Esophagus muscularis mucosa (tissue), 3 donors: Measurements from ENCODE around the gene LONP1.

Experiments
- CTCF ChIP-seq, 3 experiments: fragments of 200-600 bp in 2 of 3; fragments of 450-650 bp in 1 of 3; sonication (generic) in 2 of 3; IDR thresholded peaks; one replicate each; pipeline ENCODE4 v1.5.1; 2017 to 2019; ENCODE audit warnings: antibody characterized with exemption in 3 of 3, mild to moderate bottlenecking in 2 of 3, moderate library complexity in 1 of 3
- POLR2A ChIP-seq: fragments of 450-650 bp; IDR thresholded peaks from one replicate; pipeline ENCODE4 v1.6.1; 2017; ENCODE audit warnings: antibody characterized with exemption, moderate library complexity, mild to moderate bottlenecking, low read depth
- POLR2AphosphoS5 ChIP-seq, 2 donors: sonication (generic); formaldehyde crosslinking; IDR thresholded peaks; one replicate each; pipeline ENCODE4 v1.6.1; 2017; ENCODE audit warnings: antibody characterized with exemption in 2 of 2

DNA sequence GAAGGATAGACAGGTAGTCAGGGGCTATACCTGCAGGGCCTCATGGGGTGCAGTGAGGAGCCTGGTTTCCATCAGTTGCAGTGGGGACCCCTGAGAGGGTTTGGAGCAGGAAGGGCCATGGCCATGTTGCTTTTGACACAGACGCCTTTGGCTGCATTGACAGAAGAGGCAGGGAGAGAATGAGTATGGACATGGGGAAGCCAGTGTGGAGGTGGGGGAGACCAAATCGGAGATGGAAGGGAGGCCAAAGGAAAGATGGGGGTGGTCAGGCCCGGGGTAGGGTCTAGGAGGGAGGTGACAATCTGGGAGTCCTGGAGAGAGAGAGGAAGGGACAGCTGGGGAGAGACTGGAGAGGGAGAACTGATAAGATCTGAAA lies 37.9 kb downstream of the LONP1 start:
- no peak for TF ChIP-seq CTCF (IDR thresholded peaks at IDR 0.05)
- no peak for TF ChIP-seq POLR2A
- no peak for TF ChIP-seq POLR2AphosphoS5 (IDR thresholded peaks at IDR 0.05)
